Panc1 (cell line): Measurements from ENCODE around the gene DPH5. TPM values are rescaled to one million over a fixed set of nuclear protein-coding genes. Genes with fewer than 3 reads are reported as not detected.

Source experiments
- ATAC-seq: fragments of 200-7000 bp; cut with Tn5 transposase; 2 replicates; pipeline ENCODE4 v1.9.1; 2020; ENCODE audit warnings: mild to moderate bottlenecking, moderate library complexity
- BruUV-seq: library from RNA; stranded (reverse); fragments of 400-500 nt; replicated peaks from 2 replicates; lab custom pipeline; 2021; lab: Mats Ljungman, UMichigan
- CTCF ChIA-PET: fragments of 300-600 bp; sonication (Branson Sonifier 250); formaldehyde crosslinking; loops from one replicate; lab custom pipeline; 2022; ENCODE audit warnings: antibody characterized with exemption; lab: Charles Lee
- POLR2A ChIA-PET: fragments of 300-600 bp; sonication (Branson Sonifier 250); formaldehyde crosslinking; loops from one replicate; lab custom pipeline; 2022; ENCODE audit warnings: antibody characterized with exemption; lab: Charles Lee
- DNase-seq: peaks from one replicate; pipeline ENCODE4 v3.0.0-alpha.2; 2010; ENCODE audit warnings: low read depth, low spot score
- H3K27ac ChIP-seq: 2 replicates; pipeline ENCODE4 v1.5.1; 2011; ENCODE audit warnings: mild to moderate bottlenecking, low read length, inconsistent platforms
- H3K27me3 ChIP-seq: fragments of 200-500 bp; sonication (Bioruptor generic); 2 replicates; pipeline ENCODE4 v1.6.0; 2014; ENCODE audit warnings: low read length, inconsistent platforms; ENCODE audit not compliant: control insufficient read depth, insufficient read depth
- H3K36me3 ChIP-seq: fragments of 200-500 bp; sonication (Bioruptor generic); 2 replicates; pipeline ENCODE4 v1.5.1; 2014; ENCODE audit warnings: inconsistent platforms, mild to moderate bottlenecking, low read length, moderate library complexity; ENCODE audit not compliant: control insufficient read depth, insufficient read depth
- H3K4me1 ChIP-seq: 2 replicates; pipeline ENCODE4 v1.5.1; 2011; ENCODE audit warnings: inconsistent platforms, mild to moderate bottlenecking, low read length, moderate library complexity; ENCODE audit not compliant: control insufficient read depth, insufficient read depth
- H3K4me3 ChIP-seq, 2 experiments: 2 replicates each; pipeline ENCODE4 v1.5.1; 2011 to 2012; ENCODE audit warnings: low read depth in 2 of 2, low read length in 2 of 2, mild to moderate bottlenecking in 2 of 2, inconsistent platforms in 1 of 2, moderate library complexity in 1 of 2
- H3K9me3 ChIP-seq: fragments of 200-500 bp; sonication (Bioruptor generic); 2 replicates; pipeline ENCODE4 v1.5.1; 2014; ENCODE audit warnings: low read depth, mild to moderate bottlenecking, inconsistent platforms, low read length, moderate library complexity; ENCODE audit not compliant: control insufficient read depth, insufficient read depth
- POLR2AphosphoS5 ChIP-seq: IDR thresholded peaks from 2 replicates; pipeline ENCODE4 v1.6.1; 2012; ENCODE audit warnings: mild to moderate bottlenecking, low read depth, low read length, moderate library complexity
- SIN3A ChIP-seq: IDR thresholded peaks from 2 replicates; pipeline ENCODE4 v1.6.1; 2012; ENCODE audit warnings: low read depth, mild to moderate bottlenecking, low read length, moderate library complexity, borderline replicate concordance; ENCODE audit not compliant: insufficient read depth
- TCF7L2 ChIP-seq: IDR thresholded peaks from 2 replicates; pipeline ENCODE4 v1.6.1; 2011; ENCODE audit warnings: mild to moderate bottlenecking, low read depth, low read length, inconsistent platforms
- in situ Hi-C: cut with HindIII; loops from 2 replicates; pipeline ENCODE4 v1.10.0; 2016; ENCODE audit warnings: low sequenced_read_pairs, low pct_unique_long_range_greater_than_20kb
- intact Hi-C: fragments of 100-400 bp; cut with micrococcal nuclease; formaldehyde crosslinking; loops from one replicate; pipeline ENCODE4 v1.10.0; 2022; ENCODE audit not compliant: unreplicated experiment
- total RNA-seq: library from RNA; stranded (reverse); gene quantifications from one replicate; pipeline ENCODE4 v1.2.1, GENCODE V29; 2021; ENCODE audit not compliant: unreplicated experiment
- TF ChIP-seq, protein P1 (sequence below), 2 experiments: IDR thresholded peaks; 2 replicates each; pipeline ENCODE4 v1.6.1; 2011 to 2012; ENCODE audit warnings: low read depth in 2 of 2, control low read depth in 1 of 2, low read length in 1 of 2, mild to moderate bottlenecking in 1 of 2, moderate library complexity in 1 of 2; ENCODE audit not compliant: insufficient read depth in 1 of 2
- TF ChIP-seq, protein P2 (sequence below): fragments of 450-650 bp; IDR thresholded peaks from 2 replicates; pipeline ENCODE4 v1.5.1; 2017; ENCODE audit warnings: mild to moderate bottlenecking

The DPH5 gene
- total RNA-seq, 1 experiment from 2014 or later: 22.6 TPM

DNA sequence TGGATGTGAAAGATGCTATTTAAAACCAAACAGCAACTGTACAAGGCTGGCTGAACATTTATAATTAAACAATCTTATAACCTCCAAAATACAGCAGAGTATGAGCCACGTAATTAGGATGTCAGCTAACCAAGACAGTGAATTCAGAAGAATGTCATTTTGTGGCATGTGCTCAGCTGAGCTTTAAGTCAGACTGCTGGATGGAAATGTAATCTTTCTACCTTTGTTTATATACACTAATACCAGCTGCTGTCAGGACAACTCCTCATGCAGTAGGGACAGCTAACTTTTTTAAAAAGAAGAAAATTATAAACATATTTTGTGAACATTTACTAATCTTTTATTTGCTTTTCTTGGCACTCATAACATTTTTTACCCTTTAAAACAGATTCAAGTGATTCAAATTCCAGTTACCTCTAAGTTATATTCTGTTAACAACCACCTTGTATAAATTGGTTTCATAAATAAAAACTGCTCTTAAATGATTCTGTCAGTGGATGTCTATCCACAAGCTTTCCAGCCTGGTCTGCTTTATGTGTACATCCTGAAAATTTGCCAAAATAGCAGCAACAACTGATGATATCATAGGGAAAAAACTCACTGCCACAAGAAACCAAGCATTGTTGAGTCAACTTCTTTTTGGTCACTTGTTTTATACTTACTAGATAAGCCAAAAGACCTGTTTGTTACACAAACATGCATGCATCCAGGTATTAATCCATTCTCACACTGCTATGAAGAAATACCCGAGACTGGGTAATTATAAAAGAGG is 36.1 kb downstream of the DPH5 start:
- H3K36me3 ChIP-seq: peaks cover 2% of the 10 kb centered on the region; the same call in 1 of the 2 replicates
- no peak overlapping the region for H3K27ac ChIP-seq
- TF ChIP-seq, protein P1, sequence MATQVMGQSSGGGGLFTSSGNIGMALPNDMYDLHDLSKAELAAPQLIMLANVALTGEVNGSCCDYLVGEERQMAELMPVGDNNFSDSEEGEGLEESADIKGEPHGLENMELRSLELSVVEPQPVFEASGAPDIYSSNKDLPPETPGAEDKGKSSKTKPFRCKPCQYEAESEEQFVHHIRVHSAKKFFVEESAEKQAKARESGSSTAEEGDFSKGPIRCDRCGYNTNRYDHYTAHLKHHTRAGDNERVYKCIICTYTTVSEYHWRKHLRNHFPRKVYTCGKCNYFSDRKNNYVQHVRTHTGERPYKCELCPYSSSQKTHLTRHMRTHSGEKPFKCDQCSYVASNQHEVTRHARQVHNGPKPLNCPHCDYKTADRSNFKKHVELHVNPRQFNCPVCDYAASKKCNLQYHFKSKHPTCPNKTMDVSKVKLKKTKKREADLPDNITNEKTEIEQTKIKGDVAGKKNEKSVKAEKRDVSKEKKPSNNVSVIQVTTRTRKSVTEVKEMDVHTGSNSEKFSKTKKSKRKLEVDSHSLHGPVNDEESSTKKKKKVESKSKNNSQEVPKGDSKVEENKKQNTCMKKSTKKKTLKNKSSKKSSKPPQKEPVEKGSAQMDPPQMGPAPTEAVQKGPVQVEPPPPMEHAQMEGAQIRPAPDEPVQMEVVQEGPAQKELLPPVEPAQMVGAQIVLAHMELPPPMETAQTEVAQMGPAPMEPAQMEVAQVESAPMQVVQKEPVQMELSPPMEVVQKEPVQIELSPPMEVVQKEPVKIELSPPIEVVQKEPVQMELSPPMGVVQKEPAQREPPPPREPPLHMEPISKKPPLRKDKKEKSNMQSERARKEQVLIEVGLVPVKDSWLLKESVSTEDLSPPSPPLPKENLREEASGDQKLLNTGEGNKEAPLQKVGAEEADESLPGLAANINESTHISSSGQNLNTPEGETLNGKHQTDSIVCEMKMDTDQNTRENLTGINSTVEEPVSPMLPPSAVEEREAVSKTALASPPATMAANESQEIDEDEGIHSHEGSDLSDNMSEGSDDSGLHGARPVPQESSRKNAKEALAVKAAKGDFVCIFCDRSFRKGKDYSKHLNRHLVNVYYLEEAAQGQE (IDR thresholded peaks at IDR 0.05; ENCODE audit: insufficient read depth in 1 of 2, low read depth in 2 of 2, low read length in 1 of 2): no peak
- TF ChIP-seq TCF7L2 (no peak), SIN3A (no peak), POLR2AphosphoS5 (no peak)
- TF ChIP-seq, protein P2, sequence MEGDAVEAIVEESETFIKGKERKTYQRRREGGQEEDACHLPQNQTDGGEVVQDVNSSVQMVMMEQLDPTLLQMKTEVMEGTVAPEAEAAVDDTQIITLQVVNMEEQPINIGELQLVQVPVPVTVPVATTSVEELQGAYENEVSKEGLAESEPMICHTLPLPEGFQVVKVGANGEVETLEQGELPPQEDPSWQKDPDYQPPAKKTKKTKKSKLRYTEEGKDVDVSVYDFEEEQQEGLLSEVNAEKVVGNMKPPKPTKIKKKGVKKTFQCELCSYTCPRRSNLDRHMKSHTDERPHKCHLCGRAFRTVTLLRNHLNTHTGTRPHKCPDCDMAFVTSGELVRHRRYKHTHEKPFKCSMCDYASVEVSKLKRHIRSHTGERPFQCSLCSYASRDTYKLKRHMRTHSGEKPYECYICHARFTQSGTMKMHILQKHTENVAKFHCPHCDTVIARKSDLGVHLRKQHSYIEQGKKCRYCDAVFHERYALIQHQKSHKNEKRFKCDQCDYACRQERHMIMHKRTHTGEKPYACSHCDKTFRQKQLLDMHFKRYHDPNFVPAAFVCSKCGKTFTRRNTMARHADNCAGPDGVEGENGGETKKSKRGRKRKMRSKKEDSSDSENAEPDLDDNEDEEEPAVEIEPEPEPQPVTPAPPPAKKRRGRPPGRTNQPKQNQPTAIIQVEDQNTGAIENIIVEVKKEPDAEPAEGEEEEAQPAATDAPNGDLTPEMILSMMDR: no peak
- in situ Hi-C loops (no loop called here), intact Hi-C loops (no loop called here)
- ChIA-PET POLR2A (no interaction called here), CTCF (no interaction called here)
- BruUV-seq: no TSS peak
- H3K4me1 ChIP-seq: no peaks in the 10 kb centered on the region
- no peak overlapping the region for H3K4me3 ChIP-seq
- H3K9me3 ChIP-seq: no peaks in the 10 kb centered on the region
- ATAC-seq (no peak), DNase-seq (no peak)
- no peaks in the 10 kb centered on the region for H3K27me3 ChIP-seq

DNA sequence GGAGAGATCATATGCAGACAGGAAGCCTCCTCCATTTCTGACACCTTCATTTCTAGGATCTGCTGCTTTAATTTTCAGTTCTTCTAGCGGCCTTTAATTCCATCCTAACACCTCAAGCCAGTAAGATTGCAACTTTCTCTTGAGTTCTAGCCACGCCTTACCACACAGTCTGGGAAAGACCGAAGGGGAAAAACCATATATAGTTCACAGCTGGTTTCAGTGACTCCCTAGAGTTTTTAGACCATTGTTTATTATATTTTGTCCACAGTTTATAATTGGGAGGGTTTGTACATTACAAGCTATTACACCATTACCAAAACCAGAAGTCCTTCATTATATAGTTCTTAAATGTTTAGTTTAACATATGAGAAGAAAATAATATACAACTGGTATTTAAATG is 37.5 kb downstream of the DPH5 start:
- Histone ChIP-seq H3K4me1 (no peaks in the 10 kb centered on the region), H3K9me3 (no peaks in the 10 kb centered on the region), H3K27me3 (no peaks in the 10 kb centered on the region), H3K27ac (no peak overlapping the region), H3K36me3 (peaks cover 2% of the 10 kb centered on the region; the same call in 1 of the 2 replicates), H3K4me3 (no peak overlapping the region)
- intact Hi-C loops: no loop called here
- no peak for TF ChIP-seq TCF7L2
- TF ChIP-seq, protein P2: no peak
- no peak for ATAC-seq
- in situ Hi-C loops: no loop called here
- ChIA-PET POLR2A (no interaction called here), CTCF (no interaction called here)
- BruUV-seq: no TSS peak
- no peak for DNase-seq
